ENCODE data around the gene IL17D.

DNA sequence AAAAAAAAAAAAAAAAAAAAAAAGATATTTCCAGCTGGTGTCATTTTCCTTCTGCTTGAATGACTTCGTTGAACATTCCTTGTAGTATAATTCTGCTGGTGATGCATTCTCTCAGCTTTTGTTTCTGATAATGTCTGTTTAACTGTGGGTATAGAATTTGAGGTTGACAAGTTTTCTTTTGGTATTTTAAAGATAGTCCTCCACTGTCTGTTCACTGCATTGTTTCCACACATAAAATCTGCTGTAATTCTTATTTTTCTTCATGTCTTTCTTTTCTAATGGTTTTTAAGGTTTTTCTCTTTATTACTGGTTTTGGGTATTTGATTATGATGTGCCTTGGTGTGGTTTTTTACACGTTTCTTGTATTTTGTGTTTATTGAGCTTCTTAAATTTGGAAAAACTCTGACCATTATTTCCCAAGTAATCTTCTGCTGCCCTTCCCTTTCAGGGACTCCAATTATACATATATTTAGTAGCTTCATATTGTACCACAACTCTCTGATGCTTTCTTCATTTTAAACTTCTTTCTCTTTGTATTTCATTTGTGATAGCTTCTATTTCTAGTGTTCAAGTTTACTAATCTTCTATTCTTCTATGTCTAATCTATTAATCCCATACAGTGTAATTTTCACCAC is 63.9 kb downstream of the IL17D start:
- TF ChIP-seq, protein P1, sequence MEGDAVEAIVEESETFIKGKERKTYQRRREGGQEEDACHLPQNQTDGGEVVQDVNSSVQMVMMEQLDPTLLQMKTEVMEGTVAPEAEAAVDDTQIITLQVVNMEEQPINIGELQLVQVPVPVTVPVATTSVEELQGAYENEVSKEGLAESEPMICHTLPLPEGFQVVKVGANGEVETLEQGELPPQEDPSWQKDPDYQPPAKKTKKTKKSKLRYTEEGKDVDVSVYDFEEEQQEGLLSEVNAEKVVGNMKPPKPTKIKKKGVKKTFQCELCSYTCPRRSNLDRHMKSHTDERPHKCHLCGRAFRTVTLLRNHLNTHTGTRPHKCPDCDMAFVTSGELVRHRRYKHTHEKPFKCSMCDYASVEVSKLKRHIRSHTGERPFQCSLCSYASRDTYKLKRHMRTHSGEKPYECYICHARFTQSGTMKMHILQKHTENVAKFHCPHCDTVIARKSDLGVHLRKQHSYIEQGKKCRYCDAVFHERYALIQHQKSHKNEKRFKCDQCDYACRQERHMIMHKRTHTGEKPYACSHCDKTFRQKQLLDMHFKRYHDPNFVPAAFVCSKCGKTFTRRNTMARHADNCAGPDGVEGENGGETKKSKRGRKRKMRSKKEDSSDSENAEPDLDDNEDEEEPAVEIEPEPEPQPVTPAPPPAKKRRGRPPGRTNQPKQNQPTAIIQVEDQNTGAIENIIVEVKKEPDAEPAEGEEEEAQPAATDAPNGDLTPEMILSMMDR (IDR thresholded peaks at IDR 0.05) = no peak
- TF ChIP-seq ZFX (IDR thresholded peaks at IDR 0.05; ENCODE audit: borderline replicate concordance) = no peak

Data from 22Rv1 (cell line).